GM18526 (cell line): Measurements from ENCODE around the gene ZNF30.

Experiments used
- POLR2A ChIP-seq: IDR thresholded peaks from 3 replicates; pipeline ENCODE4 v1.6.1; 2011; ENCODE audit not compliant: insufficient read length; ENCODE audit errors: extremely low read depth

ZNF30 gene

DNA sequence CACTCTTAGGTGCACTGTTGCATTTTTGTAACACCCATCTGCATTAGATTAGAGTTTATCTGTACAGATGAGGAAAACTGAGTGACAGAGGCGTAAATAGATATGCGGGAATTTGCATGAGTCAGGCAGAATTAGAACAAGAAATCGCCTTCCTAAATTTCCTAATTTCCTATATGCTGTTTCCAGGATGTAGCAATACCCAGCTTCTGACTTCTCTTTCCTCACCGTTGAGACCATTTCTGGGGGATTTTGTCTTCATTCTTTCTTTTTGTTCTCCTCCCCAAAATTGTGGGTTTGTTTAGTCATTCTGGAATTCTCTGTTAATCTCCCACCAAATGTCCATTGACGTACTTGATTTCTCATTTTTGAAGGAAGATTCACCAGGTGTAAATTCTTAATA lies 47.9 kb downstream of the ZNF30 start:
- TF ChIP-seq POLR2A = no peak

DNA sequence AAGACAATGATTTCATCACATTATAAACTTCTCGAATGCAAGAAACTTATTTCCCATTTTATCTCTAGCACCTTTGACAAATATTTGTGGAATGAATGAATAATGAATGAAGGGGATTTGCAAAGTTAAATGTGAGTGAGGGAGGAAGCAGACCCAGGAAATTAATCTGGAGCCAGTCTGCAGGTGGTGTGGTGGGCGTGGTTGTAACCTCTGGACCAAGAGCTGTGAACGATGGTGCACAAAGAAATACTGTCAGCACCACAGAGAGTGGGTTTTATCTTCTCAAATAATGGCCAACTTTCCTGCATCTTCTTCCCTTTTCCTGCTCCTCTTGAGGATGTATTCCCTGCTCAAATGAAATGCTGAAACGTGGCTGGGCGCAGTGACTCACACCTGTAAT lies 48.4 kb downstream of the ZNF30 start:
- TF ChIP-seq POLR2A = no peak

DNA sequence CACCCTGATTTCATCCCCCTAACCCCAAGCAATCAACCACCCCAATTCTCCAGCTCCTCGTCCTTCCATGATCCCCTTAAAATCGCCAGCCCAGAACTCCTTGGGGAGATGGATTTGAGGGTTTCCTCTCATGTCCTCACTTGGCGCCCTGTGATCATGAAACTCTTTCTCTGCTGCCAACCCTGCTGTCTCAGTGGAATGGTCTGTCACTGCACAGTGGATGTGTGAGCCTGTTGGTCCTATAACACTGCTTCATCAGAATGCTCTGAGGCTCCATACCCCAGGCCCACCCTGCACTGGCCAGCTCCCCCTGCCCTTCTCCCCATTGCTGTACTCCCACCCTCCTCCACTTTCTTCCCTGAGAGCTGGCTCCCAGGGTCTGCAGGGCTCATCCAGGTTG lies 49.9 kb downstream of the ZNF30 start:
- TF ChIP-seq POLR2A = no peak

DNA sequence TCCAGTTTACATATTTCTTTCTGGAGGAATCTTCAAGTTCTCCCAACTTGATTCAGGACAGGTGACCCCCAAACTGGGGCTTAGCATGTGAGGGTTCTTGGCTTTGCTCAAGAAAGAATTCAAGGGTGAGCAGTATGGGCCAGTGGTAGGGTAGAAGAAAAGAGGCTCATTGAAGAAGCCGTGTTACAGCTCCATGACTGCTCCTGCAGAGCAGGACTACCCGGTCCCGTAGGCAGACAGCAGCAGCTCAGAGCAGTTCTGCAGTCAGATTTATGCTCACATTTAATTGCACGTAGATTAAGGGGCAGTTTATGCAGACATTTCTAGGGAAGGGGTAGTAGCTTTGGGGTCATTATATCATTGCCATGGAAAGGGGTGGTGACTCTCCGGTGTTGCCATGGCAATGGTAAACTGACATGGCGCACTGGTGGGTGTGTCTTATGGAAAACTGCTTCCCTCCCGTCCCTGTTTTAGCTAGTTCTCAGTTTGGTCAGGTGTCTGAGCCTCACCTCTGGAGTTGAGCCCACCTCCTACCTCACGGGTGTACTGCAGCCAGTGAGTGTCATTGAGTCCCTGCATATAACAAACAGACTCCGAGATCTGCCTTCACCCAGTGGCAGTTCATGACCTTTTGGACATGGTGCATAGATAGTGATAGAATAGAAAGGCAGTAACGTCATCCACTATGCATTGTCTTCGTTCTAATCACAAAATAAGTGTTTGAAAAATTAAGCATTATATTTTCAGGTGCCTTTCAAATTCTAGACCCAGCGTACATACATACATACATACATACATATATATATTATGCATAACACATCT lies 53.3 kb downstream of the ZNF30 start:
- no peak for TF ChIP-seq POLR2A

DNA sequence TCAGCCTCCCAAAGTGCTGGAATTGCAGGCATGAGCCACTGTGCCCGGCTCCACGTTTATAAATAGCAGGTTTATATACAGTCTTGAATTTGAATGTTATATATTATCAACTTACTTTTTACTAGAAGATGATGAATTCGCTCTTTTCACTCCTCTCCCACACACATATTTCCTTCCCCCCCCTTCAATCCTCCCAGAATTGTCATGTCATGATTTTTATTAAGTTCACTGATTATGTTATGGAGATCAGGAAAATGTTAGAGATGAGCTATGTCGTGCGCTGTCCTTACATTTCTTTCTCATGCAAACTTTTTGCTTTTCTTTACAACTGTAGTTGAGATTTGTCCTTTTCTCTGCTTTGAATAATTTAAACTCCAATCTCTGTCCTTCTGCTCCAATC lies 55.6 kb downstream of the ZNF30 start:
- no peak for TF ChIP-seq POLR2A

- TF ChIP-seq POLR2A = no peak
Measured at GRCh38 chr19:34983786-34984185, 57.1 kb downstream of the ZNF30 start.

- TF ChIP-seq POLR2A = no peak
Measured at GRCh38 chr19:34984287-34984686, 57.6 kb downstream of the ZNF30 start.

- TF ChIP-seq POLR2A = no peak
Measured at GRCh38 chr19:34985249-34986022, 58.7 kb downstream of the ZNF30 start.

- TF ChIP-seq POLR2A = no peak
Measured at GRCh38 chr19:34988119-34988518, 61.4 kb downstream of the ZNF30 start.

GRCh38 chr19:34989298-34989697 lies 62.6 kb downstream of the ZNF30 start:
- TF ChIP-seq POLR2A = no peak

DNA sequence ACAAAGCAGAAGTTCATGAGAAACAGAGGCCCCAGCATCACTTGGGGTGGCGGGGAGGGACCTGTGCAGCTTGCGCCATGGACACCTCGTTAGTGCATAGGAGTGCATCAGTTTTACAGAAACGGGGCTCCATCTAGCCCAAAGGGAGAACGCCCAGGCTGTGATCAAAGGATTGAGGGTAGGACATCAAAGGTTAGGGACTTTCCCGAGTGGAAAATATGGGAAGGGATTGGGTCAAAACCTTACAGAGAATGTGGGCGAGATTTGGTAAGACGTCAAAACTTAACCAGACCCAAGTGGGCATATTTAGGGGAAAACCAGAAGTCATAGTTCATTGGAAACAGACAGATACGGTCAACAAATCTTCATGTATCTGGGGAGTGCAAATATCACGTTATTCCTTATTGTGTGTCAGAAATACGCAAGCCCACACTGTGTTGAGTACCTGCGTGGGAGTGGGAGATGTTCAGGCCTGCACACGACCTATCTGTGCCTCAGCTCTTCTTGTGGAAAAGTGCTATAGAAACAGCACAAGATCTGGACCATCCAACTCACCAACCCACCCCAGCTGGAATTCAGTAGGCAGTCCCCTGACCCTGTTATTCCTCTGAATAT lies 64.0 kb downstream of the ZNF30 start:
- no peak for TF ChIP-seq POLR2A

DNA sequence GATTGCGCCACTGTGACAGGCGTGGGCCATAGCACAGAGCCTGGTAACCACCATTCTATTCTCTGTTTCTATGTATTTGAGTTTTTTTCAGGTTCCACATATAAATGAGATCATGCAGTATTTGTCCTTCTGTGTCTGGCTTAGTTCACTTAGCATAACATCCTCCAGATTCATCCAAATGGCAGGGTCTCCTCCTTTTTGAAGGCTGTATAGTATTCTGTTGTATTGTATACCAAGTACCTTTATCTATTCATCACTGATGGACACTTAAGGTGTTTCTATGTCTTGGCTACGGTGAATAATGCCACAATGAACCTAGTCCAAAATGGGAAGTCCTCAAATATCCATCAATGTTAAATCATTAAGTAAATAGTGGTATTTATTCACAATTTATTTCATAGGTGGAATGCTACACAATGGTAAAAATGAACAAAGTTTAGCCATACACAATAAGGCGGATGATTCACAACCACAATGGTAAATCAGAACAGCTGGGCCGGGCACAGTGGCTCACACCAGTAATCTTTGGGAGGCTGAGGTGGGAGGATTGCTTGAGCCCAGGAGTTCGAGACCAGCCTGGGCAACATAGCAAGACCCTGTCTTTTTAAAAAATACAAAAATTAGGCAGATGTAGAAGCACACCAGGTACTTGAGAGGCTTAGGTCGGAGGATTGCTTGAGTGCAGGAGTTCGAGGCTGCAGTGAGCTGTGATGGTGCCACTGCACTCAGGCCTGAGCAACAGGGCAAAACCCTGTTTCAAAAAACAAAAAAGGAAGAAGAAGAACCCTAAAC lies 65.0 kb downstream of the ZNF30 start:
- no peak for TF ChIP-seq POLR2A

- no peak for TF ChIP-seq POLR2A
Measured at GRCh38 chr19:34994286-34994642, 67.6 kb downstream of the ZNF30 start.
